K562 (cell line): ENCODE data around the gene SLCO2A1. TPM values are rescaled to one million over a fixed set of nuclear protein-coding genes. Genes with fewer than 3 reads are reported as not detected.

Source experiments
- ATAC-seq: fragments of 200-7000 bp; cut with Tn5 transposase; 3 replicates; pipeline ENCODE4 v1.9.1; 2020; ENCODE audit warnings: moderate library complexity
- BruUV-seq: library from RNA; stranded (reverse); fragments of 400-500 nt; replicated peaks from 2 replicates; lab custom pipeline; 2021; lab: Mats Ljungman, UMichigan
- CTCF ChIA-PET: fragments of 300-600 bp; formaldehyde crosslinking; extraction: SDS; loops from one replicate; lab custom pipeline; 2021; ENCODE audit warnings: low intra/inter-chr PET ratio; lab: Yijun Ruan, JAX
- POLR2A ChIA-PET: fragments of 300-600, 350-650 bp; sonication (Branson Sonifier 250); formaldehyde crosslinking; extraction: SDS; loops from one replicate; lab custom pipeline; 2021; ENCODE audit warnings: antibody characterized with exemption, inconsistent platforms; lab: Yijun Ruan, JAX
- DNase-seq, 4 experiments: peaks; one replicate each; pipeline versions ENCODE4 v3.0.0 to v3.0.0-alpha.2; 2011 to 2018; ENCODE audit warnings: low spot score in 3 of 4, mixed read lengths in 3 of 4; ENCODE audit errors: extremely low read depth in 1 of 4
- FAIRE-seq: peaks from 2 replicates; lab custom pipeline; 2011; peaks lifted over from hg19 to GRCh38; lab: Jason Lieb, UNC
- H2AFZ ChIP-seq: 2 replicates; pipeline ENCODE4 v1.6.0; 2011; ENCODE audit warnings: low read depth, low read length, control low read depth, inconsistent platforms
- H3K27ac ChIP-seq: fragments of 200-600 bp; 3 replicates; pipeline ENCODE4 v1.8.0; 2011; ENCODE audit warnings: low read depth, mild to moderate bottlenecking, control low read depth, inconsistent platforms, low read length, moderate library complexity, mixed read lengths; ENCODE audit errors: extremely low read depth
- H3K27me3 ChIP-seq, 2 experiments: fragments of 300-600 bp in 1 of 2; 2 replicates in 1 of 2; 3 replicates in 1 of 2; pipeline versions ENCODE4 v1.6.0 to v1.8.0; 2011; ENCODE audit warnings: inconsistent platforms in 2 of 2, low read length in 2 of 2, mild to moderate bottlenecking in 1 of 2, mixed read lengths in 1 of 2, moderate library complexity in 1 of 2; ENCODE audit not compliant: control insufficient read depth in 2 of 2, insufficient read depth in 2 of 2
- H3K36me3 ChIP-seq: fragments of 300-600 bp; 3 replicates; pipeline ENCODE4 v1.8.0; 2011; ENCODE audit warnings: mild to moderate bottlenecking, low read length, inconsistent platforms; ENCODE audit not compliant: control insufficient read depth, insufficient read depth
- H3K4me1 ChIP-seq, 2 experiments: fragments of 200-600 bp in 1 of 2; replicated peaks in 1 of 2; 2 replicates in 1 of 2; 3 replicates in 1 of 2; pipeline versions ENCODE4 v1.5.1 to v1.8.0; 2011; ENCODE audit warnings: inconsistent platforms in 2 of 2, low read length in 2 of 2, mild to moderate bottlenecking in 1 of 2, mixed read lengths in 1 of 2, moderate library complexity in 1 of 2; ENCODE audit not compliant: control insufficient read depth in 2 of 2, insufficient read depth in 2 of 2
- H3K4me2 ChIP-seq: 2 replicates; pipeline ENCODE4 v1.6.1; 2011; ENCODE audit warnings: low read length, control low read depth, inconsistent platforms, mixed read lengths; ENCODE audit not compliant: insufficient read depth
- H3K4me3 ChIP-seq: fragments of 200-600 bp; sonication (generic), shearing (Covaris generic); 2 replicates; pipeline ENCODE4 v1.5.1; 2016; ENCODE audit warnings: control low read depth, inconsistent platforms
- H3K79me2 ChIP-seq: fragments of 200-600 bp; 3 replicates; pipeline ENCODE4 v1.8.0; 2011; ENCODE audit warnings: low read length, inconsistent platforms; ENCODE audit not compliant: control insufficient read depth, insufficient read depth
- H3K9ac ChIP-seq, 2 experiments: 2 replicates each; pipeline versions ENCODE4 v1.6.0 to v1.6.1; 2011; ENCODE audit warnings: low read depth in 2 of 2, low read length in 2 of 2, control low read depth in 1 of 2, inconsistent platforms in 1 of 2, mild to moderate bottlenecking in 1 of 2, mixed read lengths in 1 of 2; ENCODE audit not compliant: insufficient read depth in 1 of 2
- H3K9me1 ChIP-seq: one replicate; pipeline ENCODE4 v1.6.0; 2011; ENCODE audit warnings: inconsistent platforms, mild to moderate bottlenecking, low read length, moderate library complexity; ENCODE audit not compliant: control insufficient read depth, insufficient read depth
- H3K9me3 ChIP-seq: replicated peaks from 2 replicates; pipeline ENCODE4 v1.5.1; 2011; ENCODE audit warnings: low read depth, low read length, inconsistent platforms; ENCODE audit not compliant: control insufficient read depth, insufficient read depth
- H4K20me1 ChIP-seq: replicated peaks from 2 replicates; pipeline ENCODE4 v1.6.1; 2011; ENCODE audit warnings: low read length, inconsistent platforms, mixed read lengths; ENCODE audit not compliant: control insufficient read depth, insufficient read depth
- ARNT ChIP-seq, 2 experiments: fragments of 450-650 bp; IDR thresholded peaks; 2 replicates each; pipeline ENCODE4 v1.6.1; 2016; ENCODE audit warnings: mild to moderate bottlenecking in 1 of 2
- BHLHE40 ChIP-seq: IDR thresholded peaks from 2 replicates; pipeline ENCODE4 v1.6.1; 2011; ENCODE audit warnings: low read length, improper control_type of control experiment
- CTBP1 ChIP-seq: fragments of 450-650 bp; IDR thresholded peaks from 2 replicates; pipeline ENCODE4 v1.6.1; 2016; ENCODE audit warnings: borderline replicate concordance
- RBM39 ChIP-seq: fragments of 200-400 bp; formaldehyde crosslinking; optimal IDR thresholded peaks from 2 replicates; pipeline ENCODE3; 2018; ENCODE audit warnings: low read depth, low read length
- SIN3A ChIP-seq, 2 experiments: fragments of 150-350 bp in 1 of 2; IDR thresholded peaks; 2 replicates each; pipeline ENCODE4 v1.6.1; 2011 to 2016; ENCODE audit warnings: borderline replicate concordance in 2 of 2, low read depth in 2 of 2, low read length in 2 of 2, mild to moderate bottlenecking in 2 of 2, moderate library complexity in 2 of 2; ENCODE audit not compliant: control insufficient read depth in 1 of 2
- SIN3B ChIP-seq: fragments of 450-650 bp; IDR thresholded peaks from 2 replicates; pipeline ENCODE4 v1.6.1; 2017; ENCODE audit warnings: low read depth, mild to moderate bottlenecking, moderate library complexity
- ZEB2 ChIP-seq: fragments of 450-650 bp; IDR thresholded peaks from 2 replicates; pipeline ENCODE4 v1.6.1; 2016
- ZNF584 ChIP-seq: fragments of 200-800 bp; sonication (Bioruptor generic); IDR thresholded peaks from 2 replicates; pipeline ENCODE4 v1.6.1; 2016; ENCODE audit warnings: low read depth, mild to moderate bottlenecking, missing genetic modification characterization, missing compliant biosample characterization
- WGBS: fragments of 100-300 bp; shearing (Covaris generic); methylation state at CpG from one replicate; pipeline ENCODE4 v1.1.6; 2016; ENCODE audit warnings: low coverage, mixed read lengths; ENCODE audit not compliant: insufficient coverage; ENCODE audit errors: missing lambda C conversion rate; 5-methylcytosine and 5-hydroxymethylcytosine counted together
- in situ Hi-C: fragments of 300-500 bp; cut with MboI; formaldehyde crosslinking; loops from 4 replicates; pipeline ENCODE4 v1.15.0; 2018; ENCODE audit warnings: inconsistent platforms, mixed read lengths
- intact Hi-C: fragments of 100-400 bp; cut with micrococcal nuclease; formaldehyde crosslinking; loops from 2 replicates; pipeline ENCODE4 v1.14.2; 2022
- polyA plus RNA-seq, 8 experiments: library from polyadenylated mRNA; depleted of rRNA in 4 of 8; stranded (reverse) in 5 of 8; unstranded in 3 of 8; fragments of >200 nt; fragmentation: Nextera tagmentation in 2 of 8; fragmentation: Illumina TruSeq in 1 of 8; extraction: Ambion mirVana in 2 of 8; extraction: Trizol in 1 of 8; gene quantifications; 2 replicates each; pipeline versions ENCODE4 v1.2.1 to v1.2.3, GENCODE V29; 2011 to 2014; ENCODE audit warnings: inconsistent platforms in 1 of 8, missing spikeins in 1 of 8
- total RNA-seq, 7 experiments: library from RNA; depleted of rRNA in 6 of 7; stranded (reverse); fragments of >200 nt in 6 of 7; fragmentation: Illumina TruSeq in 2 of 7; extraction: Trizol in 2 of 7; gene quantifications; 2 replicates each; pipeline versions ENCODE4 v1.2.1 to v1.2.3, GENCODE V29; 2011 to 2021; ENCODE audit warnings: low replicate concordance in 1 of 7
- TF ChIP-seq, protein P1 (sequence below): sonication (generic); formaldehyde crosslinking; IDR thresholded peaks from 2 replicates; pipeline ENCODE4 v1.9.0; 2022; ENCODE audit warnings: mild to moderate bottlenecking, missing genetic modification reagents
- TF ChIP-seq, protein P2 (sequence below), 2 experiments: IDR thresholded peaks; 2 replicates each; pipeline ENCODE4 v1.6.1; 2011; ENCODE audit warnings: borderline replicate concordance in 1 of 2, control low read depth in 1 of 2, low read depth in 1 of 2, low read length in 1 of 2, mild to moderate bottlenecking in 1 of 2, mixed read lengths in 1 of 2, moderate library complexity in 1 of 2; ENCODE audit not compliant: insufficient read depth in 1 of 2, insufficient read length in 1 of 2, poor library complexity in 1 of 2, severe bottlenecking in 1 of 2; ENCODE audit errors: extremely low read depth in 1 of 2

Gene SLCO2A1
- total and polyA plus RNA-seq, 9 of the 15 experiments (the other 6 are each of a cell fraction or from before 2014, with no cell fraction given): 0.16 to 1.0 TPM; not detected in 7

DNA sequence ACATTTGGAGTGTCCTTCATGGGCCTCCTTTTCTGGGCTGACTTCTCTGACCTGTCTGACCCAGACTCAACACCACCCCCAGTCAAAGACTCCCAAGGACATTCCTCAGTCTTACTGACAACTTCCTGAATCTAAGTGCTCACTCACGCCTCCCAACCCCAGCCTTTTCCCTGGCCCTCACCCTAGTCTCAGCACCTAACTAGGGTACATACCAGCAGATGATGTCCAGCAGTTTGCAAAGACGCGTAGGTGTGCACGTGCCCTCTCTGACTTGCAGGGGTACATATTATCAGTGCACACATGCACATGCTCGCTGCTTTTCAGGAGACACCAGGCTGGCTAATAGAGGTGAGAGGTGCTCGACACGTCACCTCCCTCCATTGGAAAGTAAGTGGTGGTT, 38.7 kb upstream of the SLCO2A1 start:
- H3K4me2 ChIP-seq: no peak overlapping the region
- POLR2A ChIA-PET: no interaction called here
- H3K4me3 ChIP-seq: no peak overlapping the region
- BruUV-seq: no TSS peak
- DNase-seq: no peak
- no peak for ATAC-seq
- H3K9me1 ChIP-seq: no peaks in the 10 kb centered on the region
- in situ Hi-C loops: no loop called here
- CTCF ChIA-PET: no interaction called here
- 21% methylated on average over 3 of the region's 7 CpGs for WGBS
- H3K27me3 ChIP-seq: peaks cover 2 to 14% of the 10 kb centered on the region in 2 experiments; a peak in 2 of 5 replicates
- no peaks in the 10 kb centered on the region for H3K36me3 ChIP-seq
- H2AFZ ChIP-seq: no peak overlapping the region
- H4K20me1 ChIP-seq: no peaks in the 10 kb centered on the region
- no peaks in the 10 kb centered on the region for H3K9me3 ChIP-seq
- no peaks in the 10 kb centered on the region for H3K79me2 ChIP-seq
- no peak overlapping the region for H3K27ac ChIP-seq
- no peaks in the 10 kb centered on the region for H3K4me1 ChIP-seq
- no peak for TF ChIP-seq BHLHE40
- no peak for TF ChIP-seq RBM39
- no peak for TF ChIP-seq CTBP1
- no peak for TF ChIP-seq SIN3A (IDR thresholded peaks at IDR 0.05; ENCODE audit: borderline replicate concordance in 2 of 2, control insufficient read depth in 1 of 2, low read depth in 2 of 2, low read length in 2 of 2)
- TF ChIP-seq, protein P1, sequence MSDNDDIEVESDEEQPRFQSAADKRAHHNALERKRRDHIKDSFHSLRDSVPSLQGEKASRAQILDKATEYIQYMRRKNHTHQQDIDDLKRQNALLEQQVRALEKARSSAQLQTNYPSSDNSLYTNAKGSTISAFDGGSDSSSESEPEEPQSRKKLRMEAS (CRISPR knock-in tag): no peak
- TF ChIP-seq ARNT (IDR thresholded peaks at IDR 0.05): no peak
- no peak for TF ChIP-seq ZNF584 (CRISPR knock-in tag)
- TF ChIP-seq SIN3B: no peak
- TF ChIP-seq, protein P2, sequence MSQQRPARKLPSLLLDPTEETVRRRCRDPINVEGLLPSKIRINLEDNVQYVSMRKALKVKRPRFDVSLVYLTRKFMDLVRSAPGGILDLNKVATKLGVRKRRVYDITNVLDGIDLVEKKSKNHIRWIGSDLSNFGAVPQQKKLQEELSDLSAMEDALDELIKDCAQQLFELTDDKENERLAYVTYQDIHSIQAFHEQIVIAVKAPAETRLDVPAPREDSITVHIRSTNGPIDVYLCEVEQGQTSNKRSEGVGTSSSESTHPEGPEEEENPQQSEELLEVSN (IDR thresholded peaks at IDR 0.05; ENCODE audit: borderline replicate concordance in 1 of 2, extremely low read depth in 1 of 2, insufficient read depth in 1 of 2, insufficient read length in 1 of 2, low read depth in 1 of 2, low read length in 1 of 2, poor library complexity in 1 of 2, severe bottlenecking in 1 of 2): no peak
- TF ChIP-seq ZEB2: no peak
- no peak overlapping the region for H3K9ac ChIP-seq
- intact Hi-C loops: no loop called here
- no peak for FAIRE-seq
